Measurements from ENCODE around the gene GARNL3. TPM values are rescaled to one million over a fixed set of nuclear protein-coding genes. Genes with fewer than 3 reads are reported as not detected.

GARNL3 gene
- total RNA-seq, 1 donor from 2014 or later, result 2.4 TPM

DNA sequence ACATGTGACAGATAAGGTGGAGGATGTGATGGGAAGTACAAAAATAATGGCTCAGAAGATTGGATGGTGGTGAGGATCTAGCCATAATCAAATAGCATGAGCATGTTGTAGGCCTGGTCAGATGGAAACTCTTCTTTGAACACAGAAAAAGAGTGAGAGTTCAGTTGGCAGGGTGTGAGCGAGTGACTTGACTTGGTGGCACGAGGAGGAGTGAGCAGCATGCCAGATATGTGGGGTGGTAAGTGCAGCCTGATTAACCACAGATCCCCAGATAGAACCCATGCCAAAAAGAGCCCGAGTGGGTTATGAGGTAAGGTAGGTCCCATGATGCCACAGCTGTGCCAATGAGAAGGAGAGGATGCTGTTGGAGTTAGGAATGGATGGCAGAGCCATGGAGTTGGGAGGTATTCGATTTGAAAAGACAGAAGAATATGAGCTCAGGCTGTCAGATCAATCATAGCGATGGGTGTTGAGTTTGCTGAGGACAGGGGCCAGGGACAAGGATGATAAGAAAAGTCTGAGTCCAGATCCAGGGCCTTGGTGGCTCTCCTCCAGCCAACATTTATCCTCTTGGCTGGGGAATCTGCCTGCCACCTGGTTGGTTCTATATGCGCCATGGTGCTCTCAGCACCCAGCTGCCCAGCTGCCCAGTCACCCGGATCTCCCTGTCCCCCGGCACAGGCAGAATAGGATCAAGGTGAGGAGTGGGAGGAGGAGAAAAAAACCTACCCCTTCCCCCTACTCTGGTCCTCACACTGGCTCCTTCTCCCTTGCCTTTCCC lies 16.5 kb downstream of the GARNL3 start:
- no peak for DNase-seq

DNA sequence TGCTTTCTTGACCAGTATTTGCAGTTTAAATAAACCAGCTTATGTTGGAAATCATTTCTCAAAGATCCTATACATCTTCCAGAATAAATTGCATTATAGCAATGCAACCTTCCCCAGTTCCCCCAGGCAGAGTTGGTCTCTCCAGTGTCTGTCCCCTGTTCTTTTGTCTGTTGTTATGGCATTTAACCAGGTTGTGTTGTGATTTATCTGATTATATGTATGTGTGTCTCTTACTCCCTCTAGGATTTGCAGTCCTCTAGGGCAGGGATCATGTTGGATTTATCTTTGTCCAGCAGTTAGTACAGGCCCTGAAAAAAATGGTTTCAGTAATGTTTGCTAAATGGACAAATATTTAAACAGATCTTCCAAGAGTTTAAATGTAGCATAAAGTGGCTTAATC lies 17.3 kb downstream of the GARNL3 start:
- no peak for DNase-seq

DNA sequence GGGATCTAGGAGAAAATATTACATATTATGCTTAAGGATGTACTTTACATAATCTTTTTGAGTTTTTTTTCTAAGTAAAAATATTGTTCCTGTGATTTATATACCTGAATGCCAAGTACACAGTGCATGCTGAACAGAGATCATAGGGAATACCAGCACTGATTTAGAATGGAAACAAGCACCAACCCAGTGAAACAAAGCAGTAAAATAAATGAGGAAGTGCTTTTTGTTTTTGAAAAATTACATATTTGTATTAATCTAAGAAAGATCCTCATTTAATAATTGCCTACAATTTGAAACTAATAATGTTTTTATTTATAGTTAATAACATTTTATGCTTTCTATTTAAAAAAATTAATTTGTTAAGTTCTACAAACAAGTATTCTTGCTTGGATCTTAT lies 18.0 kb downstream of the GARNL3 start:
- no peak for DNase-seq

DNA sequence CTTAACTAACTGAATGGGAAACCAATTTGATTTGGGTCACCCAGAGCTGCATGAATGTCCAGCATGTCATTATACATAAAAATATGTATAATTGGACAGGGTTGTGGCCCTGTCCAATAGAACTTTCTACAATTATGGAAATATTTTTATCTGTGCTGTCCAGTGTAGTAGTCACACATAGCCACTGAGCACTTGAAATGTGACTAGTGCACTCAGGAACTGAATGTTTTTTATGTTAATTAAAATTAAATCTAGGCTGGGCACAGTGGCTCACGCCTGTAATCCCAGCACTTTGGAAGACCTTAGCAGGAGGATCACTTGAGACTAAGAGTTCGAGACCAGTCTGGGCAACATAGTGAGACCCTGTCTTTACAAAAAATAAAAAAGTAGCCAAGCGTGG lies 18.6 kb downstream of the GARNL3 start:
- no peak for DNase-seq

DNA sequence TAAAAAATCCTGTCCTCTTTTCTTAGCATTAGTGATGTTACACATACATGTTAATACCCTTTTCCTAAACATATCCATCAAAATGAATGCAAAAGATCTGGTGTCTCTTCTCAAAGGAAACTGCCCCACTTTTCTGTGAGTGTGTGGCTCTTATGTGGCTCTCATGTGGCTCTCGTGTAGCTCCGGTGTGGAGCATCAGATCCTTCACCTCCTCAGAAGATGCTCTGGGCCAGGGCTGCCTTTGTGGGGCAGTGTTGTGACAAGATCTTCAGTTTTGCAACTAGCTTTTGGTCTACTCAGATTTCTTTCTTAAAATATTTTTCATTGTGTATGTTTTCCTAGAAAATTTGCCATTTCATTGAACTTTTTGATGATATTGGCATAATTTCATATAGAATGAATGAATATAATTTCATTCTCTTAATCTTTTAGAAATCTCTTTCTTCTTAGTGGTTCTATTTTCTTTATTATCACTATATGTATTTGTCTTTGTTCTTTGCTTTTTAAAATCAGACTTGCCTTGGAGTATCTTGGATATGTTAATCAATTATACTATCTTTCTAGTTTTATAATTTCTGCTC lies 19.4 kb downstream of the GARNL3 start:
- DNase-seq, result peak; percentile 57

DNA sequence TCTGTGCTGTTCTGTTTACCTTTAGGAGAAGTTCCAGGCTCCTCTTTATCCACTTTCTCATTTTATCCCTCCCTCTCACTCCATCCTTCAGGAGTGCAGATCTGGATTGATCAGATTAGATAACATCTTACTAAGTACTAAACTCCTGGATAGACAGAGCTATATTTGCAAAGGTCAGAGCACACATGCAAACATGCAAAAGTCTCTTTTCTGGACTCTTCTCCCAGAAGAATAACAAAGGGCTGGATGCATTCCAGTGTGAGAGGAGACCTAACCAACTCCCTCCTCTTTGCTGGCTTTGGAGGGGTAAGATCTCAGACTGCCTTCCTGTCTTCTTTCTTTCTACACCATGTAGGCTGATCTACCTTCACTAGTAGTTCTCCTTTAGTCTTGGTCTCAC lies 21.4 kb downstream of the GARNL3 start:
- DNase-seq, result no peak

DNA sequence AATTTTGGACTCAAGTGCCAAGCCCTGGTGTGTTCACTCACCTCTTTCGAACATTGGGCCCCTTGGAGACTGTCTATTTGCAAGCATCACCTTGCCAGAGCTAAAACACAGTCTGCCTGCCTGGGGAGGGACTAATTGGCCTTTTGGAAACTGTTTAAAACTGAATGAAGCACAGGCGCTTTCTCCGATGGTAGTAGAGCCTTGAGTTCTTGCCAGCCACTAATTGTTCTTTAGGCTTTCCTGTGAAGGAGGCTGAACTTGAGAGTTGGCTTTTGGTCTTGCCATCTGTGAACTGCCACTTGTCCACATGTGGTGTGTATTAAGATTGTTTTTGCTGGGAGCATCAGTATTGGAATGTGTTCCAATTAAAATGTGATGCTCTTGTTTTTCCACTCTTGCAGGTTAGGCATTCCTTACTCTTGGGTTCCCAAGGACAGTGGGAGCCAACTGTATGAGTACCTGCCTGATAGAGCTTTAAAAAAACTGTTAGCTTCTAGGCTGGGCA lies 26.0 kb downstream of the GARNL3 start:
- no peak for DNase-seq

DNA sequence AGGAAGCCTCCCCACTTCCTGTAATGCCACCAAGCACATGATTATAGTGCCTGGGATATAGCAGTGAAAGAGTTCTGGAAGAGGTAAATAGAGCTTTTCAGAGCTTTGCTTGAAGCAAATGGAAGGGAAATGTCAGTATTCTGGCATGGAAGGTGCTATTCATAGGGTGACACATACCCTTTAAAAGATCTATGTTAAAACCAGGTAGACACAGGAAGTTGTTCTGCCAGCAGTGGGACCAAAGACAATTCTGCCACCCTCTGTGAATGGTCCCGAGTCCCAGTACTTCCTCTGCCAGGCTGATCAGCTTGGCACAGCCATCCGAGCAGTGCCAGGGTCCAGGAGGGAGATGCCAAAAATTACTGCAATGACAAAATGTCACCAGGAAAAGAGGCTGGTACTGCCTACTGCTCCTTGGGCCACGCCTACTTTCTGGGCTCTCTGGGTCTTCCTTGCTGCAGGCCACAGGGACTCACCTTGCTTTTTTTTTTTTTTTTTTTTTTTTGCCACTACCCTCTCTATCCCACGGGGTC lies 26.7 kb downstream of the GARNL3 start:
- DNase-seq, result no peak

DNA sequence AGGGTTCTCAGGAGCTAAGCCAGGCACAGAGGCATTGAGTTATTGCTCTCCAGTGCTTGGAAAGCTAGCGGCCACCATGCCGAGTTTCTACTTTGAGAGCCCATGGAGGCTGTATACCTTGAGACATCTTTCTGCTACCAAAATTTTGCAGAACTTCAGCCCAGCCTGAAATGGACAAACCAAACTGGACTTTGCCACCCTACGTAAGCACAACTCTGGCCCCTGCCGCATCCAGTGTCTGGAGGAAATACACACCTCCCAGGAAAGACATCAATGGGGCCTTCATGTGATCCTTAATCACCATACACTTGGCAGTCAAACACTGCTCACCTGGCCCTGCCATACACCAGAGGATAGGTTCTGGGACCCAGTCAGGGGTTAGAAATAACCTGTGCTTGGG lies 27.8 kb downstream of the GARNL3 start:
- DNase-seq, result no peak

DNA sequence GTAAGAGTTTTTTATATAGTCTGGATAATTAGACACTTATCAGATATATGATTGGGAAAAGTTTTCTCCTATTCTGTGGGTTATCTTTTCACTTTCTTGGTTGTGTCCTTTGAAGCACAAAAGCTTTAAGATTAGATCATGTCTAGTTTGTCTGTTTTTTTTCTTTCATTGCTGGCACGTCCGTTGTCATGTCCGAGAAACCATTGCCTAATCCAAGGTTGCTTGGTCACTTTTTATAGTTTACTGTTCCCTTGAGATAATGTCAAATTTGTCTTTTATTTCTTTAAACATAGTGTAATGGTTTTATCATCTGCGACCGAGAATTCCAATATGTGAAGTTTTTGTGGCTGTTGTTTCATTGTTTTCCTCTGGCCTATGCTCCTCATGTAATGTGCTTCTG lies 28.8 kb downstream of the GARNL3 start:
- no peak for DNase-seq

DNA sequence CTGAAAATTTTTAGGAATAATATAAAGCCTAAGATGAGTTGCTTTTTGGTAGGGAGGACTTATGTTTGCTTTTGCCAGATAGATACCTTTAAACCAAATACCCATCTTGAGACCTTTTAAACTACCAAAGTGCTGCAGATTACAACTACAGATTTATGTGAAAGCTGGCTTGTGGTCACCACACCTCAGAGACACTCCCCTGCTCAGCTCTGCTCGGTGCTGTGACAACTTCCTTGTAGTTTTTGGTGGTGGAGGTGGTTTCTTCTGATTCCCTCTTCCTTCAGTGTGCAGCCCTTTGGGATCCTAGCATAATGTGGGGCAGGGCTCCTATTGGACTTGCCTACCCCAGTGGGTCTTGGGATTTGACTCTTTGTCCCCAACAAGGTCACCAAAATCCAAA lies 29.2 kb downstream of the GARNL3 start:
- DNase-seq, result no peak

DNA sequence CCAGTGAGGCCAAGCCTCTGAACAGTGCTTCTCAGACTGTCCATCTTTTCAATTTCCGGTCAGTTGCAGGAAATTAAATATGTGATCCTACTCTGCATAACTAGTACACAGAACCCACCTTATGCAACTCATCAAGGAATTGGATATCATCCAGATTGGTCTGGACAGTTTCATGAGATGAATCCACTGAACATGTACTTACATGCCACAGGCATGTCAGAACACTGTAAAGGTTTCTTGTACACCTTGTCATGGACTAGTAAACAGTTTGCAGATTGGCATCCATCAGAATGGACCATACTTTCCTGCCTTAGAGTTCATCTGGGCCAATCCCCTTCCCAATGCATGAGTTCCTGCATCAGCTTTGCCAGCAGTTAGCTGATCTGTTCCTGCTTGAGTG lies 30.4 kb downstream of the GARNL3 start:
- DNase-seq, result no peak

DNA sequence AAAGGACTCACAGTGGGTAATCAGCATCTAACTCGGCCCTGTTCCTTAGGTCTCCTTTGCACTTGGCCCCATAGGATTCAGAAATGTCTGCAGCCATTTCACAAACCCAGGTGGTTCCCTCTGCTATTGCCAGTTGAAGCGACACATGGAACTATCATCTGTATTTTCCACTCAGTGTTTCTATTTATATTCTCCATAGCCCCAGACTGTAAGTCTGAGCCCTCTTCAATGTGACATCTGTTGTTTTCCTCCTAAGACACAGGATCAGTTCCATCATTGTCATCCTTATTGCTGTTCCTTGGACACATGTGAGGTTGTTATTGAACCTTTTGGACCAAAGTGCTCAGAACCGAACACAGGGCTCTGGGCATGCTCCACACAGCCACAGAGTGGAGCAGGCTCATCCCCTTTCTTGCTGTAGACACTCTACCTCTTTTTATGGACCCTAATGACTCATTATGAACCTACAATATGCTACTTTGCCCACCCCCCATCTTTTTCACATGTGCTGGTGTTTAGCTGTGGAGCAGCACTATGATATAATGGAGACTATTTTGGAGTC lies 36.4 kb downstream of the GARNL3 start:
- no peak for DNase-seq

DNA sequence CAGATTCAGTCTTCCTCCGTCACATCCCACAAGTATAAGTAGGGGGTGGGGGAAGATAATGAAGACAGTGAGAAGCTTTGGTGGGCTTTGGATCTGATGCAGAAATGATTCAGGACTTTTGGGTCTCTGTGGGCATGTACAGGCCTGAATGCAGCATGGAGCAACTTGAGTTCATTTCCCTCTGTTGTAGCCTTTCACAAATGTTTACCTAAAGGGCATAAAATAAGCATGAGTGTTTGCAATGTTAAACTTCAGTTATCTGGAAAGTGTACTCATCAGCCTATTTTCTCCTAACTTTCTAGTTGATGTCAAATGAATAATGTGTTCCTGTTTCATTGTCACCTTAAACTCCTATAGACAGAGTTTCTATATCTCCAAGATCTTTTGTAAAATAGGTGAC lies 39.3 kb downstream of the GARNL3 start:
- no peak for DNase-seq

DNA sequence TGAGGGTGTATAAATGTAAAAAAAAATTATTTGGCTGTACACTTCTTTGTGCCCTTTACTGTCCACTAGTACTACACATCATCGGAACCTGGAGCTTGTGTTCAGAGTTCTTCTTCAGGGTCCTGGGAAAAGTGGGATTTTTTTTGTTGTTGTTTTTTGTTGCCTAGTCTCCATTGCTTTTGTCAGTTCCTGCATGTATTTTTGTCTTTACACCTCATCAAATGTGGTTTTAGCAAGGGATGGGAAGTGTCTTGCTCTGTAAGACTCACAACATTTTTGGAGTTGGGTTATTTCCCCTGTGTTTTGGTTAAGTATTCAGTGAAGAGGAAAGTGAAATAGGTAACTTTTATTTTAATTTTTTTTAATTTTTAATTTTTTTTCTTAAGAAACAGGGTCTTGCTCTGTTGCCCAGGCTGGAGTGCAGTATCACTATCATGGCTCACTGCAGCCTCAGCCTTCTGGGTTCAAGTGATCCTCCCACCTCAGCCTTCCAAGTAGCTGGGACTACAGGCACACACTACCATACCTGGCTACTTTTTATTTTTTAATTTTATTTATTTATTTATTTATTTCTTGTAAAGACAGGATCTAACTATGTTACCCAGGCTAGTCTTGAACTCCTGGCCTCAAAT lies 40.7 kb downstream of the GARNL3 start:
- DNase-seq, result no peak

DNA sequence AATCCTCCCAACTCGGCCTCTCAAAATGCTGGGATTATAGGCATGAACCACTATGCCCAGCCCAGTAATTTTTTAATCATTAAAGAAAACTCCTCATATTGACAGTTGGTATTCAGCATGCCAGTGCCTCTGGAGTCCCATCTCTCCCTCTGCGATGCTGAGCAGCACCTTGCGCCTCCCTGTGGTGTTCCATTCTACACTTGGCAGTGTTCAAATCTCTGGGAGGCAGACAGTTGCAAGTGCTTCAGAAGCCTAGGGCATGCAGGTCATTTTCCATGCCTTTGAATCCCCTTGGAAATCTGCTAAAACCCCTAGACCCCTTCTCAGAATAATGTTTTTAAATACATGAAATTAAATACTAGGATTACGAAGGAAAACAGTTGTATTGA lies 41.3 kb downstream of the GARNL3 start:
- peak; percentile 15 for DNase-seq

DNA sequence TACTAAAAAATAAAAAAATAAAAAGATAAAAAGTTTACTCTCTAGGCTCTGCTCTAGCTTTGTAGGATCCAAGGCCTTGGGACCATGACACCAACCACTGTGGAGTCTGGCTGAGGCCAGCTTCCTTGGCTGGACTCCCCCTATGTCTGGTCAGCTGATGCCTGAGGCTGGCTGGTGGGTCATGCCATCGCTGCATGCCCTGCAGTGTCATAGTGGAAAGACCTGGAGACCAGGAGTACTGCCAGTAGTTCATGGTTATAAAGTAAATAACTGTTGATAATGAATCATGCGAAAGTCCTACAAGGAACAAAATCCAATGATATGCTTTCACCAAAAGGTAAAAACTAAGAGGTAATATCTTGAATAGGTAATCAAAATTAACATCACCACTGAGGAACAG lies 43.2 kb downstream of the GARNL3 start:
- no peak for DNase-seq

DNA sequence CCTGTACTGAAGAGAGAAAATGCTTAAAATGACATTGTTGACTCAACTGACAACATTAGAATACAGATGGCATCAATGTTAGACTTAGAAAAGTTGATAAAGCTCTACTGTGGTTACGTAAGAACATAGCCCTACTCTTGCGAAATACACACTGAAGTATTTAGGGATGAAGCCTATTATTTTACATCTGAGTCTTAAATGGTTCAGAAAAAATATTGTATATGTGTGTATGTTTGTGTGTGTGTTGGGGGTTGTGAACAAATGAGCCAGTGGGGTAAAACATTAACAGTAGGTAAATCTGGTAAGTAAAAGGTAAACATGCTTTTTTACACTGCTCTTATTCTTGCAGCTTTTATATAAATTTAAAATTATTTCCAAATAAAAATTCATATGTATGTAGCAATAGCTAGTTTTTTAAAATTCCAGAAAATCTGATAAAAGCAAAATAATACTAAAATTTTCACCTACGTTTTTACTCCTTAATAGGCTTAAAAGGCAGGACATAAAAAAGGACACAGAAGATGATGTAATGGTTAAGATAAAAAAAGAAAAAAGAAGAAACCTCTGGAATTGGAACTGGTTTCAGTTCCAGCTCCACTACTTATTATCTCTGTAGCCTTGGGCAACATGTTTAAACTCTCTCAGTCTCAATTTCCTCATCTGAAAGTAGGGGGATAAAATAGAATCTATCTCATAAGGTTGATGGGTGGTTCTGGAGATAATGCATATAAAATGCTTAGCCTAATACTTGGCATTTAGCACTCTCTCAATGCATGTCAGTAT lies 44.3 kb downstream of the GARNL3 start:
- no peak for DNase-seq

DNA sequence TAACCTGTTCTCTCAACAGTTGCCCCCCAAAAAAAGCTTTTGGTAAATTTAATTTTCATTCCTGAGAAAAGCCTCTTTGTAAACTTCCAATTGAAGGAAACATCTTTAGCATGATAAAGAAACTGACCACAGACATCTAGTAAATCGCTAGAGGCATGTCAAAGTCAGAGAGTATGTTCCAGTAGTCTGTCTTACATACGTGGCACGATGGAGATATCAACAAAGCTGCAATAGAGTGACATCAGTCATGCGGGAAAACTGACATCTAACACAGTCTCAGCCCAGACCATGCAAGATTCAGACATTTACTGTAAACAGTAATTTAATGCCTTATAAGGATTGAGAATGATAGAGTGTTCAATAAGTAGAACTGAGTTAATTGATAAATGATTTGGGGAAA lies 45.1 kb downstream of the GARNL3 start:
- no peak for DNase-seq

DNA sequence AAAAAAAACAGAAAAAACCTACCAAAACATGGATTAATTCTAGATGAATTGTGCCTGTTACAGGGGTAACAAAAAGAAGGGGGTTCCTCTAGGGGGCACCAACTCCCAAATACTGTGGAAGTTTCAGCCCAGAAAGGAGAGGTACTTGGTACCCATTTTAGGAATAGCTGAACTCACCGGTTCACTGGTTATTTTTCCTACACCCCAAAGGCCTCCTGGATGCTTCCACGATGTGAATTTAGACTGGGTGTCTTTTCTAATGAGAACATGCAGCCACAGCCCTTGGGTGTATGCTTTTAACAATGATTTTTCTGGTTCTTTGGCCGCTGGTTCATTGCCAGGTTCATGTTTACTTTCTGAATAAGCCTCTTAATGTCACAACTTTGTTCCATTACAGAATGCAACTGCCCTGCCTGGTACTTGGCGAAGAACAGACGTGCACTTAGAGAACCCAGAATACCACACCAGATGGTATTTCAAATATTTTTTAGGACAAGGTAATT lies 46.7 kb downstream of the GARNL3 start:
- peak; percentile 61 for DNase-seq

DNA sequence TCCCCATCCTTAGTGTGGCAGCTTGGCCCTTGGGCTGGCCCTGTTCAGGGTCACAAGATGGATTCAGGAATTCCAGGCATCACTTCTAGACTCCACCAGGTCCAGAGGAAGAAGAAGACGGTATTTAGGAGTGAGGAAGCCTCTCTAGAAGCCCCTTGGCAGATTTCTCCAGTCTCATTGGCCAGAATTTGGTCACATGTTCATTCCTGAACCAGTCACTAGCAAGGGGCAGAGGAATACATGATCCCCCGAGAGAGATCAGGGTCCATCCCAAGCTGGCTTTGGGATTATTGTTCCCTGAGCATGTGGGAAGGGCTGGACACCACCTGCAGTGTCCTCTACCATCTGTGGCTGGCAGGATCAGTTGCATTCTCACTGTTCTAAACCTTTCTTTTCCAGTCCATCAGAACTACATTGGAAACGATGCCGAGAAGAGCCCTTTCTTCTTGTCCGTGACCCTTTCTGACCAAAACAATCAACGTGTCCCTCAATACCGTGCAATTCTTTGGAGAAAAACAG lies 48.5 kb downstream of the GARNL3 start:
- DNase-seq, result no peak

DNA sequence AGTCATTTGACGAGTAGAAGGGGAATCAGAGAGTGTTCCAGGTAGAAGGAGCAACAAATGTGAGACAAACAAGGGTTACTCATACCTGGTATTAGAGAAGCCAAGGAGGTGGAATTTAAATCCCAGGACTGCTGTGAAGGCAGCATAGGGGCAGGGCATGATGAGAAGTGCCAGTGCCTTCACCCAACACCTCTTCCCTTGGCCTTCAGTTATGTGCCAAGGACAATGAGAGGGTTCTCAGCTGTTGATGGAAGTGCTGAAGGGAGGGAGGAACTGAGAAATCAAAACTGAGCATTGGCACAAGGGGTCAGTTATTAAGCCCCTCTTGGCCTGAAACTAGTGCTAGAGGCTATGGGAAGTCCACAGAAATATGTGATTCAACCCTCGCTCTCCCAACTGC lies 50.3 kb downstream of the GARNL3 start:
- no peak for DNase-seq

Measured in dermis blood vessel endothelial cell (primary cell).